MV-4-11 (cell line): ENCODE results near the gene PTTG1IP2.
A peak's percentile ranks its signal among the peaks of the same experiment; 100 is the strongest.

ENCODE experiments used
- DNase-seq: peaks from one replicate; lab custom pipeline; 2025; lab: John Stamatoyannopoulos, UW

Gene PTTG1IP2

GRCh38 chr7:90483251-90483650 lies 13.8 kb downstream of the PTTG1IP2 start:
- no peak for DNase-seq

GRCh38 chr7:90484706-90485105 lies 15.3 kb downstream of the PTTG1IP2 start:
- DNase-seq: no peak

GRCh38 chr7:90485734-90486316 lies 16.4 kb downstream of the PTTG1IP2 start:
- no peak for DNase-seq

GRCh38 chr7:90487808-90488207 lies 18.4 kb downstream of the PTTG1IP2 start:
- no peak for DNase-seq

- DNase-seq: no peak
Measured at GRCh38 chr7:90488220-90488619, 18.8 kb downstream of the PTTG1IP2 start.

- no peak for DNase-seq
Measured at GRCh38 chr7:90492250-90492649, 22.8 kb downstream of the PTTG1IP2 start.

- DNase-seq: no peak
Measured at GRCh38 chr7:90495241-90495640, 25.8 kb downstream of the PTTG1IP2 start.

GRCh38 chr7:90502539-90502938 lies 33.1 kb downstream of the PTTG1IP2 start:
- DNase-seq: no peak

- DNase-seq: no peak
Measured at GRCh38 chr7:90503367-90503766, 33.9 kb downstream of the PTTG1IP2 start.

GRCh38 chr7:90507692-90508091 lies 38.3 kb downstream of the PTTG1IP2 start:
- no peak for DNase-seq

- no peak for DNase-seq
Measured at GRCh38 chr7:90511776-90512175, 42.3 kb downstream of the PTTG1IP2 start.

GRCh38 chr7:90512821-90513254 lies 43.4 kb downstream of the PTTG1IP2 start:
- no peak for DNase-seq

- no peak for DNase-seq
Measured at GRCh38 chr7:90516257-90516656, 46.8 kb downstream of the PTTG1IP2 start.

GRCh38 chr7:90518630-90519029 lies 49.2 kb downstream of the PTTG1IP2 start:
- no peak for DNase-seq

GRCh38 chr7:90520484-90520883 lies 51.0 kb downstream of the PTTG1IP2 start:
- DNase-seq: no peak

GRCh38 chr7:90530263-90530662 lies 60.8 kb downstream of the PTTG1IP2 start:
- peak; percentile 83 for DNase-seq

- DNase-seq: no peak
Measured at GRCh38 chr7:90532231-90532929, 62.9 kb downstream of the PTTG1IP2 start.

GRCh38 chr7:90536449-90536848 lies 67.0 kb downstream of the PTTG1IP2 start:
- DNase-seq: peak; percentile 84

- DNase-seq: no peak
Measured at GRCh38 chr7:90538405-90538804, 69.0 kb downstream of the PTTG1IP2 start.

GRCh38 chr7:90540406-90540805 lies 71.0 kb downstream of the PTTG1IP2 start:
- DNase-seq: no peak

GRCh38 chr7:90551036-90551435 lies 81.6 kb downstream of the PTTG1IP2 start:
- no peak for DNase-seq

- DNase-seq: peak; percentile 14
Measured at GRCh38 chr7:90552521-90552920, 83.1 kb downstream of the PTTG1IP2 start.

GRCh38 chr7:90560730-90561129 lies 91.3 kb downstream of the PTTG1IP2 start:
- DNase-seq: no peak
